Psoas muscle (tissue), 8 donors: ENCODE measurements around the gene CACNG8. TPM values are rescaled to one million over a fixed set of nuclear protein-coding genes. Genes with fewer than 3 reads are reported as not detected.
A peak's percentile ranks its signal among the peaks of the same experiment; 100 is the strongest.

Experiments used
- ATAC-seq, 4 donors: fragments of 200-7000 bp; cut with Tn5 transposase; one replicate each; pipeline ENCODE4 v1.9.1; 2020; ENCODE audit warnings: moderate library complexity in 3 of 4, mild to moderate bottlenecking in 2 of 4
- DNase-seq, 2 donors: peaks; one replicate each; pipeline ENCODE4 v3.0.0-alpha.2; 2020
- H3K27ac ChIP-seq: fragments of 200-600 bp; one replicate; pipeline ENCODE4 v1.8.0; 2022
- H3K27me3 ChIP-seq, 3 donors: fragments of 200-600 bp in 1 of 3; one replicate each; pipeline versions ENCODE4 v1.6.1 to v1.8.0; 2013 to 2022; ENCODE audit warnings: low read length in 2 of 3, mild to moderate bottlenecking in 2 of 3, moderate library complexity in 1 of 3; ENCODE audit not compliant: insufficient read depth in 3 of 3
- H3K36me3 ChIP-seq, 2 donors: fragments of 200-600 bp in 1 of 2; one replicate each; pipeline versions ENCODE4 v1.6.1 to v1.8.0; 2013 to 2022; ENCODE audit warnings: low read depth in 1 of 2, mild to moderate bottlenecking in 1 of 2, moderate library complexity in 1 of 2; ENCODE audit not compliant: insufficient read depth in 1 of 2
- H3K4me1 ChIP-seq: fragments of 200-600 bp; one replicate; pipeline ENCODE4 v1.8.0; 2022
- H3K4me3 ChIP-seq: fragments of 200-600 bp; one replicate; pipeline ENCODE4 v1.8.0; 2022; ENCODE audit warnings: mild to moderate bottlenecking
- H3K9me3 ChIP-seq: fragments of 200-600 bp; one replicate; pipeline ENCODE4 v1.8.0; 2022
- CTCF ChIP-seq: fragments of 200-600 bp; IDR thresholded peaks from one replicate; pipeline ENCODE4 v1.8.0; 2022; ENCODE audit warnings: antibody characterized with exemption
- WGBS, 3 donors: extraction: QIAGEN DNeasy Blood & Tissue Kit; methylation state at CpG; one replicate each; pipeline versions ENCODE4 v1.1.6 to v1.1.7; 2013; 5-methylcytosine and 5-hydroxymethylcytosine counted together
- intact Hi-C, 2 donors: fragments of 100-400 bp; cut with DNase I; formaldehyde crosslinking; loops; one replicate each; pipeline versions ENCODE4 v1.11.0 to v1.14.2; 2022
- polyA plus RNA-seq, 3 donors: library from polyadenylated mRNA; stranded (reverse); fragments of 200-250 nt; gene quantifications; one replicate each; pipeline ENCODE4 v1.2.3, GENCODE V29; 2013
- total RNA-seq, 4 donors: library from RNA; stranded (reverse); fragmentation: NEBNext Ultra II Directional in 2 of 4; extraction: Animal tissue kit (Norgen Biotek cat#: 25700) in 2 of 4; gene quantifications; one replicate each; pipeline versions ENCODE4 v1.2.1 to v1.2.4, GENCODE V29; 2021 to 2023
- donor health status: healthy with polysubstance abuse.
- donor health status: DM: no; HTN: no; CAD: no; lungs with moderate emphysema.
- donor health status: Bipolar disorder and iron deficiency.
- donor health status: healthy.
- donor health status: DM: yes; HTN: yes; CAD: no.
- donor health status: DM: no; HTN: no; CAD: no.
- donor health status: DM: no; HTN: no; CAD: no.
- donor health status: DM: yes; HTN: yes; CAD: no.

The CACNG8 gene
- total and polyA plus RNA-seq, 7 donors: 0.04 to 0.42 (median 0.16) TPM

GRCh38 chr19:53992211-53992610, 29.5 kb downstream of the CACNG8 start:
- H3K9me3 ChIP-seq: no peaks in the 10 kb centered on the region
- H3K4me3 ChIP-seq: peak overlapping the region; percentile 84
- intact Hi-C loops: no loop called here
- WGBS, 3 donors: 59 to 67% (median 60%) methylated on average over 9 of the region's 9 CpGs
- no peak for TF ChIP-seq CTCF
- H3K36me3 ChIP-seq: no peaks in the 10 kb centered on the region
- peak overlapping the region; percentile 96 for H3K27ac ChIP-seq
- peaks cover 0 to 6% (median 0%) of the 10 kb centered on the region in 3 donors for H3K27me3 ChIP-seq
- no peak for DNase-seq
- H3K4me1 ChIP-seq: peaks cover 9% of the 10 kb centered on the region
- ATAC-seq: no peak

GRCh38 chr19:53992815-53993214, 30.1 kb downstream of the CACNG8 start:
- no peak for DNase-seq
- peak overlapping the region; percentile 96 for H3K27ac ChIP-seq
- peak overlapping the region; percentile 84 for H3K4me3 ChIP-seq
- H3K4me1 ChIP-seq: peaks cover 9% of the 10 kb centered on the region
- peak in 3 of 4 donors; percentile 13 to 16 (median 14) for ATAC-seq
- no peak for TF ChIP-seq CTCF
- WGBS, 3 donors: 26 to 37% (median 28%) methylated on average over 37 to 43 of the region's 43 CpGs
- peaks cover 0 to 6% (median 0%) of the 10 kb centered on the region in 3 donors for H3K27me3 ChIP-seq
- H3K36me3 ChIP-seq: no peaks in the 10 kb centered on the region
- intact Hi-C loops: no loop called here
- H3K9me3 ChIP-seq: no peaks in the 10 kb centered on the region

- H3K27ac ChIP-seq: peak overlapping the region; percentile 96
- H3K9me3 ChIP-seq: no peaks in the 10 kb centered on the region
- peaks cover 0 to 6% (median 0%) of the 10 kb centered on the region in 3 donors for H3K27me3 ChIP-seq
- ATAC-seq (no peak), DNase-seq (no peak)
- WGBS, 3 donors: 66 to 79% (median 73%) methylated on average over 3 of the region's 3 CpGs
- intact Hi-C loops: no loop called here
- H3K4me3 ChIP-seq: peak overlapping the region; percentile 84
- H3K4me1 ChIP-seq: peaks cover 9% of the 10 kb centered on the region
- no peak for TF ChIP-seq CTCF
- no peaks in the 10 kb centered on the region for H3K36me3 ChIP-seq
Observed at GRCh38 chr19:53993448-53993847, 30.7 kb downstream of the CACNG8 start.

- H3K27me3 ChIP-seq: peaks cover 0 to 6% (median 0%) of the 10 kb centered on the region in 3 donors
- DNase-seq (no peak), ATAC-seq (no peak)
- H3K9me3 ChIP-seq: no peaks in the 10 kb centered on the region
- peak overlapping the region; percentile 84 for H3K4me3 ChIP-seq
- WGBS, 3 donors: 82 to 87% (median 83%) methylated on average over 5 of the region's 5 CpGs
- peaks cover 6% of the 10 kb centered on the region for H3K4me1 ChIP-seq
- H3K27ac ChIP-seq: peak overlapping the region; percentile 3
- no peak for TF ChIP-seq CTCF
- intact Hi-C loops: no loop called here
- peaks cover 0 to 12% of the 10 kb centered on the region in 2 donors for H3K36me3 ChIP-seq
Observed at GRCh38 chr19:53994811-53995210, 32.1 kb downstream of the CACNG8 start.

GRCh38 chr19:53998223-53998622, 35.5 kb downstream of the CACNG8 start:
- intact Hi-C loops: no loop called here
- Histone ChIP-seq H3K9me3 (no peaks in the 10 kb centered on the region), H3K36me3 (peaks cover 4 to 41% of the 10 kb centered on the region in 2 donors), H3K4me1 (no peaks in the 10 kb centered on the region), H3K27ac (no peak overlapping the region), H3K4me3 (no peak overlapping the region), H3K27me3 (peaks cover 0 to 6% (median 0%) of the 10 kb centered on the region in 3 donors)
- ATAC-seq (no peak), DNase-seq (no peak)
- TF ChIP-seq CTCF: no peak
- 46 to 69% (median 60%) methylated on average over 7 of the region's 7 CpGs for WGBS, 3 donors
